Activated CD8-positive, alpha-beta memory T cell treated with anti-CD3 and anti-CD28 coated beads, Interleukin-2, amount 50 U/mL, for 4 hours (primary cell): ENCODE results near the gene MKLN1.
"Not testable (repeated sequence)": the region's sequence is repeated elsewhere in the genome, so short reads cannot be mapped to it uniquely, and the experiment has no call there.

Experiments used
- DNase-seq: peaks from one replicate; pipeline ENCODE4 v3.0.0-alpha.2; 2020

MKLN1 gene

DNA sequence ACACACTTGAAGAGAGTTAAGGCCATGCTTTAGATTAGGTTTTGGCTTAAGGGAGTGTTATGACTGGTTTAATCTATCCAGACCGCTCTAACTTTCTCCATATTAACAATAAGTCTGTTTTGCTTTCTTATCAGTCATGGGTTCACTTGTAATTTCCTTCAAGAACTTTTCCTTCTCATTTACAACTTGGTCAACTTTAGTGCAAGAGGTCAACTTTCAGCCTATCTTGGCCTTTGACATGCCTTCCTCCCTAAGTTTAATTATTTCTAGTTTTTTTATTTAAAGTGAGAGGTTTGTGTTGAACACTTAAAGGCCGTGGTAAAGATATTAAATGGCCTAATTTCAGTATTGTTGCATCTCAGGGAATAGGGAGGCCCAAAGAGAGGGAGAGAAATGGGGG, 75.6 kb downstream of the MKLN1 start:
- no peak for DNase-seq

GRCh38 chr7:131404226-131404911, 76.7 kb downstream of the MKLN1 start:
- DNase-seq: no peak

DNA sequence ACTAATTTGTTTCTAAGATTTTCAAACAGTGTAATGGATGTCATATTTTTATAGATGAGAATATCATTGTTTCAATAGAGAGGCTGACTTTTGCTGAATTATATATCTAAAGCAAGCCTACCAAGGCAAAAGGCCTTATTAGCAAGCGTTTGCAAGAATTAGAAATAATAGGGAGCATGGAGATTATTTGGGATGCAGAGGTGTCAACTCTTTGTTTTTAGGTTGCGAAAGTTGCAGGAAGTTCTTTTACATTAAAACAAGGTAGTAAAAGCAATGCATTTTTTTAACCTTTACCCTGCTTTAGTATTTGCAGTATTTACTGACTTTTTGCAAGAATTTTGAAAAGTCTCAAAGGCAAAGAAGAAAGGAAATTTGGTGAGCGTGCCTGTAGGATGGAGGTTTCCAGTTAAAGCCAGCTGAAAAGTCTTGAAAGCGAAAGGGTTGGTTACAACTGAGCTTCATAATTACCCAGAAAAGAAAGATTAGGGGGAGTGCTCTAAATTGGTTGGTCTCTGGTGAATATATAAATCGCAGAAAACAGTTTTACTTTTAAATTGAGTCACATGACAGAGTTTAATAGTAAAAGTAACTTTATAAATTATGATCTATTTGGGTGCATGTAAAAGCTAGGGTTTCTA, 81.6 kb downstream of the MKLN1 start:
- DNase-seq: no peak

DNA sequence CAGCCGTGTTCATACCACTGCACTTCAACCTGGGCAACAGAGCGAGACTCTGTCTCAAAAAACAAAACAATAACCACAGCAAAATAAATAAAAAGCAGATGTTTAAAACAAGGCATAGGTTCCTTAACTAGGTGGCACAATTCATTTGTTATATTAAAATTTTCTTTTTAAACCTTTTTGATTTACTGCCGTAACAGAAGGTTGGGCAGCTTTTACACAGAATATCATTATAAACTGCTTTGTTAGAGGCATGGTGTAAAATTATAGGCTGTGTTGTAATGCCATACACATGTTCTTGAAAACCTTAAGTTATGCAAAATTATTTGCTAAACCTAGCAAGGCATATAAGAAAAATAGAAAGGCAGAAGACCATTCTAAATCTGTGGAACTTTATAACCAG, 84.4 kb downstream of the MKLN1 start:
- DNase-seq: no peak

- DNase-seq: no peak
Observed at GRCh38 chr7:131413711-131414110, 86.0 kb downstream of the MKLN1 start.

DNA sequence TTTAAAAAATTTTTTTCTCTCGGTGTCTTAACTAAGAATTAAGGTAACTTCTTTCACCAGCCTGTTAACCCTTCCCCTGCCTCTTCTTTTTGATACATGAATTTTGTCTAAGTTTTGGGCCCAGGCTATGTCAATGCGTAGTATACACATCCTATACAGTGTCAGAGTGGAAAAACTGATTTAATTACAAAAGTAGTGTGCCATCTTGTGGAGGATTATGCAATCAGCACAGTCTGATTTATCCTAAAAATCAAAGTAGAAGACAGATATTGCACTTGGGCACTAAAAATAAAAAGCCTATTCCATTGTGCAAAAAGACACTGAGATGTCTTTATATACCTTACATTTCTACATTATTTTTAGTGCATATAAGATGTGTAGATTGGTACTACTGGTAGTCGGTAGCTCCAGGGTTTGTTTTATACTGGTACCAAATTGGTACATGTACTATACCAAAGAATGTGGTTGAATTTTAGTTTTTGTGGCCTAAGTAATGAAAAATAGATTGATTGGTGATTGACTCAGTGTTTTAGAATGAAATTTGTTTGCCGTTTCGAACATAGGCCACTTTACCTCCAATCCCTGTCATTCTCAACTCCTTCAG, 96.6 kb downstream of the MKLN1 start:
- DNase-seq: no peak

DNA sequence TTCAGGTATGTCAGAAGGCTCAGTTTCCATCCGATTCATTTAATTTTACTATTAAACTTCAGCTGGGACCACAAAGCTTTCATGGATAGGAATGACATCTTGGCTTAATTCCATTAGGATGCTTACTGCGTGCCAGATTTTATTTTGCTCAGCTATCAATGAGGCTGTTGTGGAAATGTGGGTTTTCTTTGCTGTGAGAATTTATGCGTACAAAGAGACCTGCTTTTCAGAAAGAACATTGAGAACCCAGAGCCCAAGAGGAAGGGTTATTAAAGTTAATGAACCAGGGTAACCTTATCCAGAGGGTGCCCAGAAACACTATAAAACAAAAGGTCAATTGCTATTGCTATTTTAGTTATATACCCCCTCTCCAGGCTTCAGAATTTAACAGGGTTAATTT, 98.3 kb downstream of the MKLN1 start:
- DNase-seq: no peak

DNA sequence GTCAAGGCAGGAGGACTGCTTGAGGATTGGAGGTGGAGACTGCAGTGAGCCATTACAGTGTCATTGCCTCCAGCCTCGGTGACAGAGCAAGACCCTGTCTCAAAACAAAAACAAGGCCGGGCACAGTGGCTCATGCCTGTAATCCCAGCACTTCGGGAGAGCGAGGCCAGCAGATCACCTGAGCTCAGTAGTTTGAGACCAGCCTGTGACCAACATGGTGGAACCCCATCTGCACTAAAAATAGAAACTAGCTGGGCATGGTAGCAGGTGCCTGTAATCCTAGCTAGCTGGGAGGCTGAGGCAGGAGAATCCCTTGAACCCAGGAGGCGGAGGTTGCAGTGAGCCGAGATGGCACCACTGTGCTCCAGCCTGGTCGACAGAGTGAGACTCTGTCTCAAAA, 103.2 kb downstream of the MKLN1 start:
- DNase-seq: not testable (repeated sequence)

DNA sequence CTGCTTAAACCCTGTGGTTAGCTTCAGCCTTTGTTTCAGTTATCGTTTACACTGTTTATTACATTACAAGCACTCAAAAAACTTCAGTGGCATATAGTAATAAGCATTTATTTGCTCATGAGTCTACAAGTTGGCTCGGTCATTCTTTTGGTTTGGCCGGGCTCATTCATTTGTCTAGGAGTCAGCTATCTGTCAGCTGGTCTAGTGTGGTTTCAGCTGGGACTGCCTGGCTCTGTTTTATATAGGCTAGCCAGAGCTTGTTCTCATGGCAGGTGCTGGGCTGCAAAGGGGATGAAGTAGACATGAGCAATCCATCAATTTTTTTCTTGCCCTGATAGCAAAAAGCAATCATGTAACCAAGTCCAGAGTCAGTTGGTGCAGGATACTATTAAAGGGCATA, 103.6 kb downstream of the MKLN1 start:
- DNase-seq: no peak

- DNase-seq: no peak
Observed at GRCh38 chr7:131431756-131432155, 104.1 kb downstream of the MKLN1 start.

DNA sequence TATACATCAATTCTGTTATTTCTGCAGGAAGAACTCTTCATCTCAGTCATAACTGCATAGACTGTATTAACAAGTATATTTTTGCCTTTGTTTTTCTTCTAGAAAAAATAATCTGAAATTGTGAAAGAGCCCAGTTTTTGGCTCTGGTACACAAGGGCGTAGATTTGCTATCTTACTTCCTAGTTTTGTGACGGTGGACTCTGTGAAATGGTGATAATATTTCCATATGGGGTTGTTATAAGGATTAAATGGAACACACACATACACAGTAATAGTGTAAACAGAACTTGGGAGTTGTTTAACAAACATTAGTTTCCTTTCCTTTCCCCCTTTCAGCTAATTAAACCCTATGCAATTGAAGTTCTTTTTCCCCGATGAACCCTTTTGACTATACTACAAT, 108.7 kb downstream of the MKLN1 start:
- no peak for DNase-seq

- no peak for DNase-seq
Observed at GRCh38 chr7:131438969-131439368, 111.3 kb downstream of the MKLN1 start.

DNA sequence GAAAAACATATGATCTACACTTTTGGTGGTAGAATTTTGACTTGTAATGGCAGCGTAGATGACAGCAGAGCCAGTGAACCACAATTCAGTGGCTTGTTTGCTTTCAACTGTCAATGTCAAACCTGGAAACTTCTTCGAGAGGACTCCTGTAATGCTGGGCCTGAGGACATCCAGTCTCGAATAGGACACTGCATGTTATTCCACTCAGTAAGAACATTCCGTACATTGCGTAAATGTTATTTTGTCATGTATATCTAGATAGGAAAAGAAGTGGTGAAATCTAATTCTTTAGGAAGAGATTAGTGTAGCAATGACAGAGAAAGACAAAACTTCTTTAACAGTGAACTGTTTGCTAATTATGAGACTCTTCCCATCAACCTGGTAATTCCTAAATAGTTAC, 115.8 kb downstream of the MKLN1 start:
- DNase-seq: no peak

GRCh38 chr7:131444683-131445082, 117.0 kb downstream of the MKLN1 start:
- no peak for DNase-seq

GRCh38 chr7:131449373-131449902, 121.8 kb downstream of the MKLN1 start:
- no peak for DNase-seq

- DNase-seq: no peak
Observed at GRCh38 chr7:131454498-131454897, 126.8 kb downstream of the MKLN1 start.

GRCh38 chr7:131455001-131455400, 127.3 kb downstream of the MKLN1 start:
- DNase-seq: no peak

GRCh38 chr7:131455546-131455945, 127.9 kb downstream of the MKLN1 start:
- DNase-seq: no peak

DNA sequence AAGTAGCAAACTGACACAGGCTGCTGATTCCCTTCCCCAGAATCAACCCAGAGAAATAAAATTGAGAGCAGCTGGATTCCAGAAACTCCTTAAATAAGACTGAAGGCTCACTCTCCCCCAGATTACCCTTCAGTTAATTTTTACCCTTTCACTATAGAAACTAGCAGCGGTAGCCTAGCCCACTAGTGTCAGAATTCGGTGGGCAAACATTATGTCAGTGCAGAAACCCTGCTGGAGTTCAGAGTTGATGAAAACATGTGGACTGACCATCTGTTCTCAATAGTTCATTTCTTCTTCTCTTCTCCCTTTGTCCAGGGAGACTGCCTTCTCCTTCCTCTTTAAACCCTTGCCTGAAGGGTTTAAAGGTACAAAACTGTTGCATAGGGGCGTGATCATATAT, 128.7 kb downstream of the MKLN1 start:
- no peak for DNase-seq

- DNase-seq: no peak
Observed at GRCh38 chr7:131459256-131459655, 131.6 kb downstream of the MKLN1 start.

- no peak for DNase-seq
Observed at GRCh38 chr7:131462059-131462458, 134.4 kb downstream of the MKLN1 start.

DNA sequence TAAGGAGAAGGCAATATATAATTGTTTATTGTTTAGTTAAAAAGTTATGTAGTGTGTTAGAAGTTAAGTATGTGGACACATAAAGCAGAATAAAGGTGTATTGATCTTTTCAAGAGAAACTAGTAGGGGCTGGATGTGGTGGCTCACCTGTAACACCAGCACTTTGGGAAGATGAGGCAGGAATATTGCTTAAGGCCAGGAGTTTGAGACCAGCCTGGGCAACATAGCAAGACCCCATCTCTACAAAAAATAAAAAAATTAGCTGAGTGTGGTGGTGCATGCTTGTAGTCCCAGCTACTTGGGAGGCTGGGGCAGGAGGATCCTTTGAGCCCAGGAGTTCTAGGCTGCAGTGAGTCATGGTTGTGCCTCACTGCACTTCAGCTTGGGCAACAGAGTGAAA, 135.0 kb downstream of the MKLN1 start:
- DNase-seq: not testable (repeated sequence)

DNA sequence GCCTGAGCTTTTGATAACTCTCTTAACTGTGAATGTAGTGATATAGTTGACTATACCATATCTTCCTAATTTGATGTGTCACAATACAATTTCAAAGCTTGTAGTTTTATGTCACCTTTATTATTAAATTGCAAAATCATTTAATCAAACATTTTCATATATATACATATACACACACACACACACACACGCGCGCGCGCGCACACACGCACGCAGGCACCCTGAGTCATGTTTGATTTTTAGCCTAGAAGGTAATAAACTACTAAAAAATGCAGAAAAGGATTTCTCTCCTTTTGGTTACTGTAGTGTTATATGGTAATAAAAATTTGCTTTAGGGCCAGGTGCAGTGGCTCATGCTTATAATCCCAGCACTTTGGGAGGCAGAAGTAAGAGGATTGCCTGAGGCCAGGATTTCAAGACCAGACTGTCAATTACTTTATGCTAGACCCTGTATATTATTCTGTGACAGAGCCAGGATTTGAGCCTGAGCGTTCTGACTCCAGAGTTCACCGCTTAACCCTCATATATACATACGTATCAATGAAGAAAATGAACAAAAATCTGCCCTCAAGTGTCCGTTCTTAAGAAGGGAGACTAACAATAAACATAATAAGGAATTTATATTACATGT, 139.2 kb downstream of the MKLN1 start:
- DNase-seq: no peak

DNA sequence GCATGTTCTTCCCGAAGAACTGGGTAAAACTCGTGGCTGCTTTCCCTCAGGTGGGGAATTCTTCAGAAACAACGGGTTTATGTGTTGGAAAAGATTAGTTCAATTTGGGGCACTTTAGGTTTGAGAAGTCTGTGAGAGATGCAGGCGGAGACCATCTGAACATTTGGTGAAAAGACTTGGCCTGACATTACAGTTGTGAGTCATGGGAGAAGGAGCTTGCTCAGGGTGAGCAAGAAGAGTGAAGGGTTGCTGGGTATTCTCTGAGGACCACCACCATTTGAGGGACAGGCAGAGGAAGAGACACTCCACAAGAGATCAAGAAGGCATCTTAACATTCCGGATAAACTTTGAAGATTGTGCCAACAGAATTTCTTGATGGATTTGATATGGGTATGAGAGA, 140.1 kb downstream of the MKLN1 start:
- no peak for DNase-seq
